HepG2 (cell line): Measurements from ENCODE around the gene LEPROT. TPM values are rescaled to one million over a fixed set of nuclear protein-coding genes. Genes with fewer than 3 reads are reported as not detected.
A peak's percentile ranks its signal among the peaks of the same experiment; 100 is the strongest.

Source experiments
- AFF4 ChIP-seq: sonication (generic); formaldehyde crosslinking; IDR thresholded peaks from 2 replicates; pipeline ENCODE4 v1.4.0; 2020; ENCODE audit warnings: missing genetic modification reagents
- DR1 ChIP-seq: sonication (generic); formaldehyde crosslinking; IDR thresholded peaks from 2 replicates; pipeline ENCODE4 v1.8.0; 2021; ENCODE audit warnings: mild to moderate bottlenecking, missing genetic modification reagents, inconsistent platforms
- FOSL1 ChIP-seq: sonication (generic); formaldehyde crosslinking; IDR thresholded peaks from 2 replicates; pipeline ENCODE4 v1.9.0; 2021; ENCODE audit warnings: missing genetic modification reagents, borderline replicate concordance
- FUBP1 ChIP-seq: sonication (generic); formaldehyde crosslinking; IDR thresholded peaks from 2 replicates; pipeline ENCODE4 v1.5.1; 2020; ENCODE audit warnings: missing genetic modification reagents, mild to moderate bottlenecking, borderline replicate concordance
- HDAC2 ChIP-seq: sonication (generic); formaldehyde crosslinking; IDR thresholded peaks from 2 replicates; pipeline ENCODE4 v1.4.0; 2020; ENCODE audit warnings: missing genetic modification reagents
- MED1 ChIP-seq: sonication (generic); formaldehyde crosslinking; IDR thresholded peaks from 2 replicates; pipeline ENCODE4 v1.4.0; 2020; ENCODE audit warnings: missing genetic modification reagents
- NONO ChIP-seq, 2 experiments: fragments of 450-650 bp in 1 of 2; sonication (generic) in 1 of 2; formaldehyde crosslinking in 1 of 2; IDR thresholded peaks in 1 of 2; conservative IDR thresholded peaks in 1 of 2; 2 replicates each; pipeline versions ENCODE4 v1.6.1 to v1.8.0; 2017 to 2022; ENCODE audit warnings: mild to moderate bottlenecking in 1 of 2, missing genetic modification reagents in 1 of 2, moderate library complexity in 1 of 2
- NRL ChIP-seq: sonication (generic); formaldehyde crosslinking; IDR thresholded peaks from 2 replicates; pipeline ENCODE4 v1.5.0; 2020; ENCODE audit warnings: missing genetic modification reagents, mild to moderate bottlenecking, moderate library complexity, borderline replicate concordance
- PAWR ChIP-seq: sonication (generic); formaldehyde crosslinking; IDR thresholded peaks from 2 replicates; pipeline ENCODE4 v1.4.0; 2020; ENCODE audit warnings: missing genetic modification reagents, mild to moderate bottlenecking, borderline replicate concordance
- REST ChIP-seq, 2 experiments: IDR thresholded peaks; 2 replicates each; pipeline ENCODE4 v1.6.1; 2011 to 2012; ENCODE audit warnings: low read length in 2 of 2, borderline replicate concordance in 1 of 2, low read depth in 1 of 2, mild to moderate bottlenecking in 1 of 2, moderate library complexity in 1 of 2
- SATB2 ChIP-seq: sonication (generic); formaldehyde crosslinking; IDR thresholded peaks from 2 replicates; pipeline ENCODE4 v1.5.0; 2020; ENCODE audit warnings: missing genetic modification reagents
- SP2 ChIP-seq: sonication (generic); formaldehyde crosslinking; IDR thresholded peaks from 2 replicates; pipeline ENCODE4 v1.5.1; 2020; ENCODE audit warnings: mild to moderate bottlenecking, missing genetic modification reagents
- TAF15 ChIP-seq: fragments of 200-400 bp; formaldehyde crosslinking; IDR thresholded peaks from one replicate; pipeline ENCODE4 v1.6.1; 2018; ENCODE audit warnings: mild to moderate bottlenecking, low read depth, low read length; ENCODE audit not compliant: poor library complexity, severe bottlenecking
- ZNF556 ChIP-seq: sonication (generic); formaldehyde crosslinking; IDR thresholded peaks from 2 replicates; pipeline ENCODE4 v1.4.0; 2020; ENCODE audit warnings: mild to moderate bottlenecking, missing genetic modification reagents, borderline replicate concordance
- ZNF790 ChIP-seq: sonication (generic); formaldehyde crosslinking; IDR thresholded peaks from 2 replicates; pipeline ENCODE4 v1.8.0; 2022; ENCODE audit warnings: missing genetic modification reagents, mild to moderate bottlenecking, borderline replicate concordance
- polyA plus RNA-seq, 8 experiments: library from polyadenylated mRNA; depleted of rRNA in 3 of 8; stranded (reverse) in 7 of 8; unstranded in 1 of 8; fragments of >200 nt; fragmentation: Illumina TruSeq in 4 of 8; extraction: Trizol in 4 of 8; gene quantifications; 2 replicates each; pipeline versions ENCODE4 v1.2.1 to v1.2.3, GENCODE V29; 2011 to 2016; ENCODE audit warnings: low read depth in 4 of 8, missing spikeins in 1 of 8, mixed read lengths in 1 of 8; ENCODE audit not compliant: insufficient read depth in 1 of 8
- total RNA-seq, 5 experiments: library from RNA; depleted of rRNA; stranded (reverse); fragments of >200 nt; fragmentation: Illumina TruSeq; extraction: Trizol; gene quantifications; 2 replicates each; pipeline ENCODE4 v1.2.3, GENCODE V29; 2016; ENCODE audit warnings: low read depth in 1 of 5
- TF ChIP-seq, protein P1 (sequence below): IDR thresholded peaks from 2 replicates; pipeline ENCODE4 v1.6.1; 2016; ENCODE audit warnings: missing biosample characterization, missing genetic modification reagents, low read depth

The LEPROT gene
- total and polyA plus RNA-seq, 2 of the 13 experiments (the other 11 are each of a cell fraction or from before 2014, with no cell fraction given): 36.8 to 51.4 TPM

DNA sequence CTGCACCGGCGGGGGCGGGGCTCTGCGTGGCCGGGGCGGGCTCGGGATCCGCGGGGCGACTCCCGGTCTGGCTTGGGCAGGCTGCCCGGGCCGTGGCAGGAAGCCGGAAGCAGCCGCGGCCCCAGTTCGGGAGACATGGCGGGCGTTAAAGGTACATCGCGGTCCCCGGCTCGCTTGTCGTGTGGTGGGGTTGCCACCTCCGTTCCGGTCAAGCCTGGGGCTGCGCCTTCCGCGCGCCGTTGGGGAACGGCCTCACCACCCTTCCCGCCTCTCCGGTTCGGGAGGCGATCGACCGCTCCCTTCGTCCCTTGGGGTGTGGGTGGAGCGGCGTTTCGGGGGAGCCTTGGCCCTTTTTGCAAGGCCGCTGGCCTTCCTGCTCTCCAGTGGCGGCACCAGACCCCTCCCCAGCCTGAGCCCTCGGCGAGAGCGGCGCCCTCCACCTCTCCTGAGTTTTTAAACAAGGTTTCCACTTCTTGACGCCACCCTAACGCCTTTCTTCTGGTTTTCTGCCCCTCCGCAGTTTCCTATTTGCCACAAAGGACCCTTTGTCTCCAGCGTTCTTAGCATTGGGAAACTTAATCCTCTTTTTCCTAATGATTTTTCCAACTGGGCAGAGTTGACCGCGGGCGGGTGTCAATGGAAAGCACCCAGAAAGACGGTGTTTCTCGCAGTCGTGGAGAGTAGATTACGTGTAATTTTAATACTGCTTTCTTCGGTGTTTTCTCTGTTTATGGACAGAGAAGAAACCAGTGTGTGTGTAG is at the start of gene LEPROT, which contains the start of gene LEPR (continued):
- no peak for TF ChIP-seq PAWR (CRISPR knock-in tag)
- TF ChIP-seq FUBP1: no peak
- TF ChIP-seq FOSL1: no peak
- 0 out of 4 replicates have a peak, but pooled peaks of 1 of the 2 experiments have one; percentile 14 for TF ChIP-seq REST (IDR thresholded peaks at IDR 0.05; ENCODE audit: borderline replicate concordance in 1 of 2, low read depth in 1 of 2, low read length in 2 of 2)
- TF ChIP-seq NRL: peak; percentile 62; the same call in 1 of the 2 replicates
- TF ChIP-seq, protein P1, sequence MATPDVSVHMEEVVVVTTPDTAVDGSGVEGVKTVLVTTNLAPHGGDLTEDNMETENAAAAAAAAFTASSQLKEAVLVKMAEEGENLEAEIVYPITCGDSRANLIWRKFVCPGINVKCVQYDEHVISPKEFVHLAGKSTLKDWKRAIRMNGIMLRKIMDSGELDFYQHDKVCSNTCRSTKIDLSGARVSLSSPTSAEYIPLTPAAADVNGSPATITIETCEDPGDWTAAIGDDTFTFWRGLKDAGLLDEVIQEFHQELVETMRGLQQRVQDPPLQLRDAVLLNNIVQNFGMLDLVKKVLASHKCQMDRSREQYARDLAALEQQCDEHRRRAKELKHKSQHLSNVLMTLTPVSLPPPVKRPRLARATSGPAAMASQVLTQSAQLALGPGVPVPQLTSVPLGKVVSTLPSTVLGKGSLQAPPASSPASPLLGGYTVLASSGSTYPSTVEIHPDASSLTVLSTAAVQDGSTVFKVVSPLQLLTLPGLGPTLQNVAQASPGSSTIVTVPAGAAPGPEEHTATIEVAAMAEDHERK (CRISPR knock-in tag): 0 out of 2 replicates have a peak, but pooled peaks have one; percentile 11
- 0 out of 2 replicates have a peak, but pooled peaks have one; percentile 41 for TF ChIP-seq SP2 (CRISPR knock-in tag)
- TF ChIP-seq MED1 (CRISPR knock-in tag): peak; percentile 53; the same call in 1 of the 2 replicates
- no peak for TF ChIP-seq NONO (IDR thresholded peaks at IDR 0.05)
- TF ChIP-seq NONO (CRISPR knock-in tag; conservative IDR thresholded peaks at IDR 0.05): peak; percentile 77; the same call in 1 of the 2 replicates
- TF ChIP-seq AFF4 (CRISPR knock-in tag): peak; percentile 30; the same call in 1 of the 2 replicates
- TF ChIP-seq ZNF556: peak; percentile 57; the same call in 1 of the 2 replicates
- TF ChIP-seq TAF15: no peak
- no peak for TF ChIP-seq ZNF790 (CRISPR knock-in tag)
- TF ChIP-seq HDAC2 (CRISPR knock-in tag): peak; percentile 64
- TF ChIP-seq SATB2 (CRISPR knock-in tag): no peak
- TF ChIP-seq DR1 (CRISPR knock-in tag): no peak
